ENCODE measurements around the gene ZDBF2. TPM values are rescaled to one million over a fixed set of nuclear protein-coding genes. Genes with fewer than 3 reads are reported as not detected.

The ZDBF2 gene
- total RNA-seq, 1 donor from 2014 or later, result 27.1 TPM

- H3K36me3 Mint-ChIP-seq (ENCODE audit: low read depth), result peaks cover 7% of the 10 kb centered on the region
- H3K27ac Mint-ChIP-seq (ENCODE audit: unreplicated experiment), result no peak overlapping the region
- peaks cover 13% of the 10 kb centered on the region for H3K9me3 Mint-ChIP-seq
- no peak for DNase-seq (ENCODE audit: low read depth, low spot score)
- H3K27me3 Mint-ChIP-seq (ENCODE audit: low read depth), result no peaks in the 10 kb centered on the region
- H3K4me3 Mint-ChIP-seq, result no peak overlapping the region
- no peak for TF ChIP-seq CTCF (conservative IDR thresholded peaks at IDR 0.05)
- no peaks in the 10 kb centered on the region for H3K4me1 Mint-ChIP-seq
Measured at GRCh38 chr2:206361407-206362045, 87.1 kb downstream of the ZDBF2 start.

Other genes starting within 250 kb of the ZDBF2 start
- gene INO80D, start 188.5 kb upstream of the ZDBF2 start, total RNA-seq, result 18.1 and 18.8 TPM in 2 replicates
- gene NDUFS1, start 115.2 kb upstream of the ZDBF2 start, total RNA-seq, result 85.7 and 89.2 TPM in 2 replicates
- gene EEF1B2, start 114.8 kb upstream of the ZDBF2 start, total RNA-seq, result 614 and 618 TPM in 2 replicates
- gene ADAM23, start 168.9 kb downstream of the ZDBF2 start, total RNA-seq, result 31.2 and 34.0 TPM in 2 replicates